GOT3 (cell line): Measurements from ENCODE around the gene ENO1.
"Not testable (repeated sequence)": the region's sequence is repeated elsewhere in the genome, so short reads cannot be mapped to it uniquely, and the experiment has no call there.

Source experiments
- DNase-seq: peaks from one replicate; lab custom pipeline; 2025; ENCODE audit warnings: mixed read lengths; lab: John Stamatoyannopoulos, UW

Gene ENO1

GRCh38 chr1:8845104-8846097, 33.1 kb downstream of the ENO1 start:
- no peak for DNase-seq

- no peak for DNase-seq
Measured at GRCh38 chr1:8844501-8845006, 33.9 kb downstream of the ENO1 start.

GRCh38 chr1:8841395-8841794, 37.1 kb downstream of the ENO1 start:
- no peak for DNase-seq

GRCh38 chr1:8839990-8840389, 38.5 kb downstream of the ENO1 start:
- DNase-seq = no peak

GRCh38 chr1:8835941-8836643, 42.4 kb downstream of the ENO1 start:
- no peak for DNase-seq

GRCh38 chr1:8831340-8831739, 47.1 kb downstream of the ENO1 start:
- DNase-seq = no peak

- DNase-seq = not testable (repeated sequence)
Measured at GRCh38 chr1:8830732-8831131, 47.8 kb downstream of the ENO1 start.

- no peak for DNase-seq
Measured at GRCh38 chr1:8825985-8826481, 52.5 kb downstream of the ENO1 start.

GRCh38 chr1:8823295-8823664, 55.2 kb downstream of the ENO1 start:
- no peak for DNase-seq

- no peak for DNase-seq
Measured at GRCh38 chr1:8822373-8823294, 55.9 kb downstream of the ENO1 start.

GRCh38 chr1:8821084-8821483, 57.4 kb downstream of the ENO1 start:
- DNase-seq = no peak

GRCh38 chr1:8818789-8819188, 59.7 kb downstream of the ENO1 start:
- not testable (repeated sequence) for DNase-seq

GRCh38 chr1:8818325-8818775, 60.1 kb downstream of the ENO1 start:
- no peak for DNase-seq

- peak; percentile 82 for DNase-seq
Measured at GRCh38 chr1:8817412-8818324, 60.8 kb downstream of the ENO1 start, which contains the start of gene RERE. TSS of gene RERE (minus strand) at chr1:8817640.

- DNase-seq = no peak
Measured at GRCh38 chr1:8816831-8817411, 61.6 kb downstream of the ENO1 start.

- DNase-seq = no peak
Measured at GRCh38 chr1:8816264-8816663, 62.2 kb downstream of the ENO1 start.

- DNase-seq = no peak
Measured at GRCh38 chr1:8815582-8816151, 62.8 kb downstream of the ENO1 start.

GRCh38 chr1:8814865-8815264, 63.6 kb downstream of the ENO1 start:
- no peak for DNase-seq

- no peak for DNase-seq
Measured at GRCh38 chr1:8813991-8814390, 64.5 kb downstream of the ENO1 start.
